ENCODE data around the gene MAGI1.

DNA sequence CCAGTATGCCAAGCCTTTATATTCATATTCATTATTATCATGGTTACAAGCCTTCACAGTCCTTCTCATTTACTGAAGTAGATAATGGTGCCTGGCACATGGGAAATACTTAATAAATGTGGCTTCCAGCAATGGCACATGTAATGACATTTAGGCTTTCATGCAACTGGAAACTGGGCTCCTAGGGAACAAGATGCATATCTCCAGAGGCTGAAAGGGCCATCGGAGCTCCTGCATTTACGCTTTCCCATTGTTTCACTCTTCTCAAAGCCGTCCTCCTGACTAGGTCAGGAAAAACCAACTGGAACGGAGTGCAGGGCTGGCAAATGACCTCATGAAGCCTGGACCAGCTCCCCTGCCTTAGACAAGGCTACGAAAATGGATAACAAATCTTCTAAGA, 474.9 kb downstream of the MAGI1 start:
- TF ChIP-seq ZFP3 (CRISPR knock-in tag; IDR thresholded peaks at IDR 0.05) (no peak), ZNF70 (CRISPR knock-in tag; IDR thresholded peaks at IDR 0.05) (0 out of 2 replicates have a peak, but pooled peaks have one; percentile 22), SNAI2 (CRISPR knock-in tag; IDR thresholded peaks at IDR 0.05) (no peak), ARNTL (CRISPR knock-in tag; IDR thresholded peaks at IDR 0.05; ENCODE audit: borderline replicate concordance, low read depth) (no peak), ZNF8 (CRISPR knock-in tag; IDR thresholded peaks at IDR 0.05) (no peak), ISL1 (CRISPR knock-in tag; IDR thresholded peaks at IDR 0.05) (no peak), ZFP30 (CRISPR knock-in tag; IDR thresholded peaks at IDR 0.05) (no peak)
- TF ChIP-seq, protein P1, sequence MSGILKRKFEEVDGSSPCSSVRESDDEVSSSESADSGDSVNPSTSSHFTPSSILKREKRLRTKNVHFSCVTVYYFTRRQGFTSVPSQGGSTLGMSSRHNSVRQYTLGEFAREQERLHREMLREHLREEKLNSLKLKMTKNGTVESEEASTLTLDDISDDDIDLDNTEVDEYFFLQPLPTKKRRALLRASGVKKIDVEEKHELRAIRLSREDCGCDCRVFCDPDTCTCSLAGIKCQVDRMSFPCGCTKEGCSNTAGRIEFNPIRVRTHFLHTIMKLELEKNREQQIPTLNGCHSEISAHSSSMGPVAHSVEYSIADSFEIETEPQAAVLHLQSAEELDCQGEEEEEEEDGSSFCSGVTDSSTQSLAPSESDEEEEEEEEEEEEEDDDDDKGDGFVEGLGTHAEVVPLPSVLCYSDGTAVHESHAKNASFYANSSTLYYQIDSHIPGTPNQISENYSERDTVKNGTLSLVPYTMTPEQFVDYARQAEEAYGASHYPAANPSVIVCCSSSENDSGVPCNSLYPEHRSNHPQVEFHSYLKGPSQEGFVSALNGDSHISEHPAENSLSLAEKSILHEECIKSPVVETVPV (CRISPR knock-in tag; IDR thresholded peaks at IDR 0.05): no peak
- TF ChIP-seq, protein P2, sequence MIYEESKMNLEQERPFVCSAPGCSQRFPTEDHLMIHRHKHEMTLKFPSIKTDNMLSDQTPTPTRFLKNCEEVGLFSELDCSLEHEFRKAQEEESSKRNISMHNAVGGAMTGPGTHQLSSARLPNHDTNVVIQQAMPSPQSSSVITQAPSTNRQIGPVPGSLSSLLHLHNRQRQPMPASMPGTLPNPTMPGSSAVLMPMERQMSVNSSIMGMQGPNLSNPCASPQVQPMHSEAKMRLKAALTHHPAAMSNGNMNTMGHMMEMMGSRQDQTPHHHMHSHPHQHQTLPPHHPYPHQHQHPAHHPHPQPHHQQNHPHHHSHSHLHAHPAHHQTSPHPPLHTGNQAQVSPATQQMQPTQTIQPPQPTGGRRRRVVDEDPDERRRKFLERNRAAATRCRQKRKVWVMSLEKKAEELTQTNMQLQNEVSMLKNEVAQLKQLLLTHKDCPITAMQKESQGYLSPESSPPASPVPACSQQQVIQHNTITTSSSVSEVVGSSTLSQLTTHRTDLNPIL (CRISPR knock-in tag; IDR thresholded peaks at IDR 0.05; ENCODE audit: low read depth): no peak
- TF ChIP-seq, protein P3, sequence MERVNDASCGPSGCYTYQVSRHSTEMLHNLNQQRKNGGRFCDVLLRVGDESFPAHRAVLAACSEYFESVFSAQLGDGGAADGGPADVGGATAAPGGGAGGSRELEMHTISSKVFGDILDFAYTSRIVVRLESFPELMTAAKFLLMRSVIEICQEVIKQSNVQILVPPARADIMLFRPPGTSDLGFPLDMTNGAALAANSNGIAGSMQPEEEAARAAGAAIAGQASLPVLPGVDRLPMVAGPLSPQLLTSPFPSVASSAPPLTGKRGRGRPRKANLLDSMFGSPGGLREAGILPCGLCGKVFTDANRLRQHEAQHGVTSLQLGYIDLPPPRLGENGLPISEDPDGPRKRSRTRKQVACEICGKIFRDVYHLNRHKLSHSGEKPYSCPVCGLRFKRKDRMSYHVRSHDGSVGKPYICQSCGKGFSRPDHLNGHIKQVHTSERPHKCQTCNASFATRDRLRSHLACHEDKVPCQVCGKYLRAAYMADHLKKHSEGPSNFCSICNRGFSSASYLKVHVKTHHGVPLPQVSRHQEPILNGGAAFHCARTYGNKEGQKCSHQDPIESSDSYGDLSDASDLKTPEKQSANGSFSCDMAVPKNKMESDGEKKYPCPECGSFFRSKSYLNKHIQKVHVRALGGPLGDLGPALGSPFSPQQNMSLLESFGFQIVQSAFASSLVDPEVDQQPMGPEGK (CRISPR knock-in tag; IDR thresholded peaks at IDR 0.05; ENCODE audit: borderline replicate concordance): no peak
